NCI-H2107 treated with DMSO at 0.1 percent for 48 hours (cell line): ENCODE data around the gene WDR27.

Source experiments
- DNase-seq: peaks from one replicate; lab custom pipeline; 2025; ENCODE audit not compliant: unreplicated experiment; lab: John Stamatoyannopoulos, UW

Gene WDR27

DNA sequence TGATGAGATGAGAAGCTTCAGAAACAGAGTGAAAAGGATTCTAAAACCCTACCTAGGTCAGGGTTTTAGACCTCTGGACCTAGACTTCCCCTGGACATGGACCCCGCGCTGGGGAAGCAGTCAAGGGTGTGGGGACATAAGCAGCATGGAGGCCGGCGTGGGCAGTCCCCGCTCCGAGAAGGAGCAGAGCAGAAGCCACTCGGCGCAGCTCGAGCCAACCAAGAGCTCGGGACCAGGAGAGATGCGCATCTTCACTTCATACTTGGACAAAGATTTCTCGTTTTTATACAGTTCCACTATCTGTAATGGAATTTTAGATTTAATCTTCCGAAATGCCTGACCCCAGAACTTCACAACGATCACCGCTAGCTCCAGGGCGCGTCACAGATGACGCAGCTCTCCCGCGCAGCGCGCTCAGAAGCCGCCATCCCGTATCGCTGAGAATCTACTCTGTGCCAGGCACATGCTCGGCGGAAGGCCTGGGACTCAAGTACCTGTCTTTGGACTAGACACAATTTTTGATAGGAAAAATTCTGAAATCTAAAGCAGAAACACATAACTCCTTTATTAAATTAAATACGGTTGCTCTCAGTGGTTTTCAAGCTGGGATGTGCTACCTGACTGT, 60.3 kb downstream of the WDR27 start:
- DNase-seq = no peak

DNA sequence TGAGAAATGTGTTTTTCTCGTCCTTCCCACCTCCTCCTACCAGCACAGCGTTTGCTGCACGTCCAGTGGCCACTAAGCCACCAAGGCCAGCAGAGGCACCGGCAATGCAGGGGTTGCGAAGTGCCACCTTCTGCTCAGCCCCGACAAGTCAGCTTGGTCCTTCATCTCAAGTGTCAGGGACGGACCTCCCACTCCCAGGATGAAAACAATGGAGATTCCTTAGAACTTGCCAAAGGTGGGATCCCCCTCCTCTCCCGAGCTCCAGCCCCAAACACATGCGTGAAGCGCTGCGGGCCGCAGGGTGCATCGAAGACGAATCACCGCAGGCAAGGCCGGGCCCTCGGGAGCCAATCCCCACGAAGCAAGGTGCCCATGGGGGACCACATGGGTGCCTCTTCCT, 60.8 kb downstream of the WDR27 start:
- DNase-seq = no peak

DNA sequence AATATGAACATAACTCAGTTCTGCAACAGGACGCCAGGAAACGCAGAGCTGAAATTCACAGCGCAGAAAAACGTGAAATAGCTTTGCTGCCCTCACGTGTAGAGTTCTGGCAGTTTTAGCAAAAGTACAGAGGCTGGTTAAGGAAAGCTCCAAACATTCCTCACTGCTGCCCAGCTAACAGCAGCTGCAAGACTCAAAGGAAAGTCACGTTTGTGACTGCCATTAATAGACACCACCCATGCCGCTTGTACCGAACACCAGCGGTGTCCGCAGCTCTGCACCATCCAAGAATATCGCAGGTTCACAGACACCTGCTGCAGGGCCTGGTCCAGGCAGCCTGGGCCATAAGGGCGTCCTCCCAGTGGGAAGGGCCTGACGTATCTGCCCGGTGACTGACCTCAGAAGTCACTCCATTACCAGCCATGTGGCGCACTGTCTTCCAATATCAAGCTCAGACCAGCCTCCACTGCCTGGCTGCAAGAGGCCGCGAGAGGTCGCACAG, 61.4 kb downstream of the WDR27 start:
- no peak for DNase-seq

DNA sequence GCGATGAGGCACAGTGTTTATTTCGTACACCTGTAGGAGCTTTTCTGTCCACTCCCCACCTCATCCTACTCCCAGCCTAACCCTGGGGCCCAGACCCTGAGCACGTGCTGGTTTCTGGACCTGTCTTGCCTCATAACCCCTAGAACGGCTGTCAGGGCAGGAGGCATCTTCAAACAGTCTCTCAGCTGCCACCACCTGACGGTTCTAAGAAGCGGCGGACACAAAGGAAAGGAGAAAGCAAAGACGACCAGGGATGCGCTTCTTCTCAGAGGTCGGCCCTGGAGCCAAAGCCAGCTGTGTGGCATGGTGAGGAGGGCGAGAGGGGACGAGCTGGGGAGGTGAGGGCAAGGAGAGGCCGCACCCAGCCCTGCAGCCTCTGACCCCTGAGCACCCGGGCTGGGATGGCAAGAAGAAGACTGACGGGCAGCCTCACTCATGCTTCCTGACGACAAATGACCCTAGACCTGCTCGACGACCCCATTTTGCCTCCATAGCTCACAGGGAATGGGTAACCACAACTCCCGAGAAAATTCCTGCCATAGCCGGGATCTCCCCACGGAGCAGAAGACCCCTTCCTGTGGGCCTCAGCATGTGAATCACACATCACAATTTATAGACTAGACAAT, 62.1 kb downstream of the WDR27 start:
- DNase-seq = no peak

DNA sequence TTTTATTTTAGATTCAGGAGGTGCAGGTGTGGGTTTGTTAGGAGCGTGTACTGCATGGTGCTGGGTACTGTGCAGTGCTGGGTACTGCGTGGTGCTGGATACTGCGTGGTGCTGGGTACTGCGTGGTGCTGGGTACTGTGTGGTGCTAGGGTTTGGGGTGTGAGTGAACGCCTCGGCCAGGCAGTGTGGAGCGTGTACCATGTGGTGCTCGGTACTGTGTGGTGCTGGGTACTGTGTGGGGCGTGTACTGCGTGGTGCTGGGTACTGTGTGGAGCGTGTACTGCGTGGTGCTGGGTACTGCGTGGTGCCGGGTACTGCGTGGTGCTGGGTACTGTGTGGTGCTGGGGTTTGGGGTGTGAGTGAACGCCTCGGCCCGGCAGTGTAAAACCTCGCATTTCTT, 62.9 kb downstream of the WDR27 start:
- DNase-seq = no peak

DNA sequence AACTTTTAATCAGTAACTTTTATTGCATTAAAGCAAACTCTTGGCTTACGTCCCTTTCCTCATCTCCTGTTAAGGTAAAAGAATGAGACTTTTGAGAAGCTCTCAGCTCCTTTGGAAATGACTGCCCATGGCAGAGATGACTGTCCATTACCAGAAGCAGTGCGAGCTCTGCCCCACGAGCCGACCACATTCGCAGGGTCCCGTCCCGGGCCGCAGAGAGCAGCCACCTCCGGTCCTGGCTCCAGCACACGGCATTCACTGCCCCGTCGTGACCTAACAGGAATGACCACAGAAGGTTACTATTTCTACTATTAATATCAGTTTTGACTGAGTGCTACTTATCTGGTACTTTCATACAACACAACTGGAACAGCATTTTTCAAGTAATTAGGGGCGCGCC, 63.4 kb downstream of the WDR27 start:
- DNase-seq = no peak

DNA sequence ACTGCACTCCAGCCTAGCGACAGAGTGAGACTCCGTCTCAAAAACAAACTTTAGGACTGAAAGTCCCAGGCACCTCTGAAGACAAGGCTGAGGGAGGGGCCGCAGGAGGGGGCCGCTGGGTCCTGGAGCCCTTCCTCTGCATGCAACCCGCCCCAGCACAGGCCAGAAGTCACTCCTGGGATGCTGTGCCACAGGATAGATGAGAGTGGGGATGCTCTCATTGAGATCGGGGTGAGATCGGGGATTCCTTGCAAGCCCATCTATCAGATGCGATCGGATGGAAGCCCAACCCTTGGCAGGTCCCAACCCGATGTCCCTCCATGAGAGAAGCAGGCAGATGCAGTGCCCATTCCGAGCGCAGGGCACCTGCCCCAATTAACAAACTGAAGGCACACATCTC, 66.5 kb downstream of the WDR27 start:
- DNase-seq = no peak

DNA sequence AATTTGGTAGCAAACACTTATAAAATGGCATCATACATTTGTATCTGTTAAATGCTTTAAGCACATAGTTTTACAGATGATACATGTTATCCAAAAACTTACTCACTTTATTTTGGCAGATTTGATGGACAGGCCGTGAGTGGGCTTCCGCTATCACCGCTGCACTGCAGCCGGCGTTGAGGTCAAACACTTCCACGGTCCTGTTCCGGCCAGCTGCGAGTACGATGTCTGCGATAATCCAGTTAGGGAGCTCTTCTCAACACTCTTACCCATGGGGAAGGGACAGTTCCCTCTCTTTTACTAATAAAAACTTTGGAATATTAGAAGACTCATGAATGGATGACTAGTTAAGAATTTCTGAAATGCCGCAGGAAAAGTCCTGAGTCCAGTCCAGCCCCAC, 69.0 kb downstream of the WDR27 start:
- no peak for DNase-seq

DNA sequence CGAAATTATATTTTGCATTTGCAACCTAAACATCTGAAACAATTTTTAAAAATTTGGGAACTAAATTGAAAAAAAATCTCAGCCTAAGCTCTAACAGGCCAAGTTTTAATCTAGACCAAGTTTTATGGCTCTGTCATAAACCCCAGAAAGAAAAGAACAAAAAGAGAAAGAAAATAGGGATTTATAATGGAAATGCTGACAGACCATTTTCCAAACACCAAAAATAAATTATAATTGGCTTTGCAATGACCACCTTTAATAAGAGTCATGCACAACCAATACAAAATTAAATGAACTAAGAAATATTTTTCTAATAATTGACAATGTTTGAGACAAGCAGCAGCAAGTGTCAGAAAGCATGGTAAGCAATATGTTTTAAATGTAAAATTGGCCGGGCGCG, 72.6 kb downstream of the WDR27 start:
- no peak for DNase-seq

DNA sequence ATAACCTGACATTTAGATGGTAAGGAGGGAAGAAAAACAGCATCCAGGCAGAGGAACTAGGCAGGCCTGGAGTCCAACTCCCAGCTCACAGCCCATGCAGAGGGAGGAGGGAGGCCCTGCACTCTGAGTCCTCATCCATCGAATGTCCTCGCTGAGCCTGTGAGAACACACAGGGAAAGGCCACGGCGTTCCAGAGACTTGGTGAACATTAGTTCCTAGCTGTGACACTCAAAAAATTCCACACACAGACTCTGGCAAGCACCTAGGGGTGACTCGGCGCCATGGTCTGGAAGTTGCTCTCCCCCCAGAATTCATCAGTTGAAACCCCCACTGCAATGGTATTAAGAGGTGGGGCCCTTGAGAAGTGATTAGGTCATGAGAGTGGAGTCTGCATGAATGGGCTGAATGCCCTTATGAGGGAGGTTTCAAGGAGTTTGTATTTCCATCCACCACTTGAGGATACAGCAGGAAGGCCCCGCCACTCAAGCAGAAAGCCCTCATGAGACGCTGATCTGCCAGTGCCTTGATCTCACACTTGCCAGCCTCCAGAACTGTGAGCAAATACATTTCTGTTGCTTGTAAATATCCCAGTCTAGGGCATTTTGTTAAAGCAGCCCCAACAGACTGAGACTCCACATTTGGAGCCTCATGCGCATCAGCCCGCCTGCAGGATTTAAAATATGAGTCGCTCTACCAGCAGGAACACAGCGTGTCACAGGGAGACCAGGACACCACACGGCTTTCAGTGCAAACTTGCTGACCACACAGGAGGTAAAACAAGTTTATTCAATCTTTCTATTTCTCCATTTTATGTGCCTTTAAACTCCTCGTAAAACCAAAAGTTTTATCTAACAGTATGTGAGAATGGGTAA, 73.9 kb downstream of the WDR27 start:
- DNase-seq = no peak

DNA sequence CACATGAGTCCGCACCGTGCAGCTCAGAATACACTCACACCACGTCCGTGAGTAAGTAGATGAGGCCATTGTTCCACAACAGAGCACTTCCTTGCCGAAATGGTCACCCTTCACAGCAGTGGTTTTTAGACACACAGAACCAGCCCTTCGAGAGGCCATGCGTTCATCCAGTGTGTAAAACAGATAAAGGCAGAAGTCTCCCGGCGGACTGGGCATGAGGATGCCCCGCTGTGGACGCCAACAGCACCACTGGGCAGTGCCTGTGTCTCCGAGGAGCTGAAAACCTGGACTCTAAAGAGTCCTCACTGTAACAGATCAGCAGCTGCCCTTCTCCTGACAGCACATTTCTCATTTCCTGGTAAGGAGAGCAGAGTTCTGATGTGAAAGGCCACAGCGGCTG, 75.2 kb downstream of the WDR27 start:
- DNase-seq = no peak

DNA sequence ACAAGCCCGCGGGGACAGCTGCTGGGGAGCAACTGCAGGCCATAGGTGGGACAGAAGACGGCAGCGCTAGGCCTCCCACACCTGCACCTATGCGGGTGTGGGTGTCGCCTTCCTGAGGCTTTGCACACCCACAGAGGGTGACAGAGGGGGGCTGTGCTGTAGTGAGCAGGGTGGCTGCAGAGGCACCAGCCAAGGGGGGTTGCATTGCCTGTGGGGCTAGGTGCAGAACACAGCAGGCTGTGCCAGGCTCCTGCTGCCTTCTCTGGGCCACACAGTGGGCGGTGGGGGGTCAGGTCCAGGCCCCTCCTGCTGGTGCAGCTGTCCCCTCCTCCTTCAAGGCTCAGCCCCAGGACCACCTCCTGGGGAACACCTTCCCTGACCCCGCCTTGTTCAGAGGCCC, 75.7 kb downstream of the WDR27 start:
- DNase-seq = no peak

DNA sequence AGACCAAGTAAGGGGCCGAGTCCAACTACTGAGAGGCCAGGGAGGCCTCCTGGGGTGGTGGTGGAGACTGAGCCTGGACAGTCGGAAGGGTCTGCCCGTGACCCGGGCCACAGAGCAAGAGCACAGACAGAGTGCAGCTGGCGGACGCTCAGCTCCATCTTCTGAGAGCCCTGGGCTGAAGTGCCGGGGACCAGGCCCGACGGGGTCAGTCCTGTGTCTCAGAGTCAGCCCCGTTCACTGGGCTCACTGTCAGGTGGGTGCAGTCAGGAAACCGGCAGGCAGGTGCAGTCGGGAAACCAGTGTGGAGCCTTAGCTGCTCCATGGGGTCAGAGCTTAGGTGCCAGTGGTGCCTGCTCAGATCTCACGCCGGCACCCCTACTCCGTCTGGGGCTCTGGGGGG, 76.5 kb downstream of the WDR27 start:
- DNase-seq = no peak

DNA sequence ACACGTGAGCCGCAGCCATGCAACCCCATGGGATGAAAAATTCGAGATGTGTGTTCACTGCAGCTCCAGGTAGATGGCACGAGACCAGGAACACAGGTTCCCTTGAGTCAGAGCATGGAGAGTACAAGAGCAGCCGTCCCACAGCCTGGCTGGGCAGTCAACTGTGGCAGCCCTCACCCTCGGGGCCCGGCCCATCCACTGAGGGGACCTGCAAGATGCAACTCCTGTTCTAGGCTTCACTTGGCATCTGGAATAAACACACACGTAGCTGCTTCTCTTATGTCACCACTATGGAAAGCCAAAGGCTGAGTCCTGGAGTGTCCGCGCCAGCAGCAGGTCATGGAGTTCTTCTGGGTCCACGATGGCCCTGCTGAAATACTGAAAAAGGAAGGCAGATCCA, 77.0 kb downstream of the WDR27 start:
- DNase-seq = no peak

DNA sequence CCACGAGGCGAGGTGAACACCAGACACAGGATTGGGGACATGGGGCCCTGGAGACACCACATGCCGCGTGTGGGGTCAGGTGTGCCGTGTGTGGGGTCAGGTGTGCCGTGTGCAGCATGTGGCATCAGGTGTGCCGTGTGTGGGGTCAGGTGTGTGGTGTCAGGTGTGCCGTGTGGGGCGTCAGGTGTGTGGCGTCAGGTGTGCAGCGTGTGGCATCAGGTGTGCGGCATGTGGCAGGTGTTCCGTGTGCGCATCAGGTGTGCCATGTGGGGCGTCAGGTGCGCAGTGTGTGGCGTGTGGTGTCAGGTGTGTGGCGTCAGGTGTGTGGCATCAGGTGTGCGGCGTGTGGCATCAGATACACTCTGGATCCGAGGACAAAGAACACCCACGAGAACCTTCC, 77.9 kb downstream of the WDR27 start:
- DNase-seq = no peak

DNA sequence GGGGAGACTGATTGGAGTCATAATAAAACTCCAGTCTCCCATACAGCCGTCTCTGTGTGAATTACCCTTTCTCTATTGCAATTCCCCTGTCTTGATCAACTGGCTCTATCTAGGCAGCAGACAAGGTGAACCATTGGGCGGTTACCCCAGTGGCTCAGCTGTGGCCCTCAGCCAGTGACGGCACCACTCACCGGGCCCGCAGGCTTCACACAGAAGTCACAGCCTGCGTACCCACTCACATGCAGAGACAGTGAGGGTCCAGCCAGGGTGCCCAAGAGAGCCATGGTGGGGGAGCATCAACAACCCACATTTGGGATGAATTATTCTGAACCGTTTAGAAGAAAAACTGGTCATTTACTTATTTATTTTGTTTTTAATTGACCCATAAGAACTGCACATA, 78.5 kb downstream of the WDR27 start:
- DNase-seq = no peak

DNA sequence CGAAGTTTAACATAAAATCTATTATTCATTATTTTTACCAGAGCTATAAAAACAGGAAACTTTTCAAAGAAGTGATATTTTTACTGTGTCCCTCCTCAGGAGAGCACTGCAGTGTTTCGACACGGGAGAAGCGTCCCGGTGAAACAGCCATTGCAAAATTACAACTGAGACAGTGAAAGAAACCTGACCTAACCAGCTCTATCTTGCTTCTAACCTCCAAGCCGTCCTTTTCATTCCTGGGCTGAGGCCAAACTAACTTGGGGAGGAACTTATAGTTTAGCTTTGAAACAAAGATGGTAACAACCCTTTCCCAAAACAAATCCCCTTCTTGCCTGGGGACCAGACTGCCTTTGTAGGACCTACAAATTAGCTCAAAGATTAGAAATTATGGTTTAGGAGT, 79.2 kb downstream of the WDR27 start:
- no peak for DNase-seq

DNA sequence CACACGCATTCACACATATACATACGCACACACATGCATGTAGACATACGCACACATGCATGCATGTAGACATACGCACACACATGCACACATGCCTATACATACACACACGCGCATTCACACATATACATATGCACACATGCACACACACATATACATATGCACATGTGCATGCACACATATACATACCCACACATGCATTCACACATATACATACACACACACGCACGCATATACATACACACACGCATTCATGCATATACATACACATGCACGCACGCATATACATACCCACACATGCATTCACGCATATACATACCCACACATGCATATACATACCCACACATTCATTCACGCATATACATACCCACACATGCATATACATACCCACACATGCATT, 80.5 kb downstream of the WDR27 start:
- DNase-seq = no peak

DNA sequence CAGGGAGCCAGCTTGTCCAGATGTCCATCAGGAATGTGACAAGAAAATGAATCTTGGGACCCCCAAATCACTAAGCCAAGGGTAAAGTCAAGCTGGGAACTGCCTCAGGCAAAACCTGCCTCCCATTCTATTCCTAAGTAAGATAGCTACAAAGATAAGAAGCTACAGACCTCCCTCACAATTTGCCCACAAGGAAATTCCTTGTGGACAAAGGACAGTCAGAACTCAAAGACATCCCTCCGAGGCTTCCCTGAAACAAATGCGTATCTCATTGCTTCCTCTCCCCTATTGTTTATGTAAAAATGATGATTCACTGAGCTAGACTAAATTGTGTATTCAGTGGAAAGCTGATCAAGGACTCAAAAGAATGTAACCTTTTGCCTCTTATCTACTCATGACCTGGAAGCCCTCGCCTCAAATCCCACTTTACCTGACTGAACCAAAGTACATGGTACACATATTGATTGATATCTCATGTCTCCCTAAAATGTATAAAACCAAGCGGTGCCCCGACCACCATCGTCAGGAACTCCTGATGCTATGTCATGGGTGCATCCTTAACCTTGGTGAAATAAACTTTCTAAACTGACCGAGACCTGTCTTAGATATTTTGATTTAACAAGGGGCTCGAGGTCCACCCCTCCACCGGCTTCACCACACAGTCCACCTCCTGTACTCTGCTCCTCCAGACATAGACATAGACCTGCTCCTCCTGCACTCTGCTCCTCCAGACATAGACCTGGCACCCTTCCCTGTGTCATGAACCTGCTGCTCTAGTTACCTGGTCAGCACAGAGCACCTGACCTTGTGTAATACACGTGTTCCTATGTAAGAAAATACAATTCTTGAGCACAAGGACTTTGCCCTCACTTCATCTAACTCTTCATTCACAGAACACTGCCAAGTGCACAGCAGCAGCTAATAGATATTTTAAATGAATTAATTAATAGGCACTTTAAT, 81.4 kb downstream of the WDR27 start:
- DNase-seq = no peak

DNA sequence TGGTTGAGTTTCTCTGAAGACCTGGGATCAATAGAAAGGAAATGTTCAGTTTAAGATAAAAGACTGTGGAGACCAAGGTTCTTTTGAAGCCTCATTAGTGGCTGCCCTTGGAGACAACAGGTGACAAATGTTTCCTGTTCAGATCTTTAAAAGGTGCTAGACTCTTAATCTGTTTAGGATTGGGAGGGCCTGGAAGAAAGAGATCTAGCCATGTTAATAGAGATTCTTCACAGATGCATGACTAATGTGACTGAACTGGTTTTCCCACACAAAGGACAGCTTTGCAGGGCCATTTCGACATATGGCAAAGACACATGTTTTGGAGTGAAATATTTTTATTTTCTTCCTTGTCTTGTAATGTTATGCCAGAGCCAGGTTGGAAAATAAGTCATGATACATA, 82.2 kb downstream of the WDR27 start:
- DNase-seq = no peak
